ENCODE measurements around the gene PLEKHG4B.

PLEKHG4B gene

GRCh38 chr5:158807-159447, 67.0 kb downstream of the PLEKHG4B start:
- no peaks in the 10 kb centered on the region for H3K36me3 ChIP-seq (replicated peaks)
- H3K4me3 ChIP-seq (ENCODE audit: low read depth, low read length) = no peak overlapping the region
- in situ Hi-C loops (cut with HindIII; ENCODE audit: low pct_ligation_motif_present, low sequenced_read_pairs) = no loop called here
- DNase-seq = no peak
- no peak for TF ChIP-seq CTCF (IDR thresholded peaks at IDR 0.05; ENCODE audit: low read depth, low read length, missing control alignments)
- H3K27ac ChIP-seq = peak overlapping the region; percentile 78
- H3K27me3 ChIP-seq (replicated peaks) = no peaks in the 10 kb centered on the region

GRCh38 chr5:159448-160172, 67.6 kb downstream of the PLEKHG4B start:
- Histone ChIP-seq H3K27ac (peak overlapping the region; percentile 78), H3K27me3 (replicated peaks) (no peaks in the 10 kb centered on the region), H3K36me3 (replicated peaks) (no peaks in the 10 kb centered on the region), H3K4me3 (ENCODE audit: low read depth, low read length) (peak overlapping the region; percentile 12)
- DNase-seq = peak; percentile 83
- in situ Hi-C loops (cut with HindIII; ENCODE audit: low pct_ligation_motif_present, low sequenced_read_pairs) = no loop called here
- no peak for TF ChIP-seq CTCF (IDR thresholded peaks at IDR 0.05; ENCODE audit: low read depth, low read length, missing control alignments)

- in situ Hi-C loops (cut with HindIII; ENCODE audit: low pct_ligation_motif_present, low sequenced_read_pairs) = no loop called here
- no peak overlapping the region for H3K4me3 ChIP-seq (ENCODE audit: low read depth, low read length)
- no peaks in the 10 kb centered on the region for H3K27me3 ChIP-seq (replicated peaks)
- DNase-seq = peak; percentile 83
- H3K27ac ChIP-seq = peak overlapping the region; percentile 78
- no peak for TF ChIP-seq CTCF (IDR thresholded peaks at IDR 0.05; ENCODE audit: low read depth, low read length, missing control alignments)
- H3K36me3 ChIP-seq (replicated peaks) = no peaks in the 10 kb centered on the region
Observed at GRCh38 chr5:160173-160510, 68.2 kb downstream of the PLEKHG4B start.

- in situ Hi-C loops (cut with HindIII; ENCODE audit: low pct_ligation_motif_present, low sequenced_read_pairs) = no loop called here
- H3K4me3 ChIP-seq (ENCODE audit: low read depth, low read length) = no peak overlapping the region
- no peaks in the 10 kb centered on the region for H3K27me3 ChIP-seq (replicated peaks)
- no peak for TF ChIP-seq CTCF (IDR thresholded peaks at IDR 0.05; ENCODE audit: low read depth, low read length, missing control alignments)
- DNase-seq = no peak
- H3K27ac ChIP-seq = no peak overlapping the region
- no peaks in the 10 kb centered on the region for H3K36me3 ChIP-seq (replicated peaks)
Observed at GRCh38 chr5:160921-161802, 69.2 kb downstream of the PLEKHG4B start.

- Histone ChIP-seq H3K27ac (no peak overlapping the region), H3K4me3 (ENCODE audit: low read depth, low read length) (no peak overlapping the region), H3K36me3 (replicated peaks) (no peaks in the 10 kb centered on the region), H3K27me3 (replicated peaks) (no peaks in the 10 kb centered on the region)
- in situ Hi-C loops (cut with HindIII; ENCODE audit: low pct_ligation_motif_present, low sequenced_read_pairs) = no loop called here
- DNase-seq = no peak
- TF ChIP-seq CTCF (IDR thresholded peaks at IDR 0.05; ENCODE audit: low read depth, low read length, missing control alignments) = no peak
Observed at GRCh38 chr5:161803-162110, 69.8 kb downstream of the PLEKHG4B start.

Data from brain microvascular endothelial cell (primary cell).